GM19397 (cell line): ENCODE measurements around the gene WTAP.
"Not testable (repeated sequence)": the region's sequence is repeated elsewhere in the genome, so short reads cannot be mapped to it uniquely, and the experiment has no call there.

Experiments
- ATAC-seq: cut with Tn5 transposase; IDR thresholded peaks from one replicate; pipeline ENCODE4 v1.9.1; 2021; ENCODE audit warnings: mild to moderate bottlenecking, moderate library complexity; ENCODE audit not compliant: unreplicated experiment

WTAP gene

GRCh38 chr6:159761129-159761872 is 34.0 kb downstream of the WTAP start:
- ATAC-seq = no peak

GRCh38 chr6:159761873-159762680 is 34.8 kb downstream of the WTAP start, which contains the start of gene ACAT2:
ACAT2 (plus strand) TSS chr6:159762045; CDS start chr6:159762088, 43 bp downstream.
- ATAC-seq = peak; percentile 97

- peak; percentile 5 for ATAC-seq
These were observed 35.5 kb downstream of the WTAP start for GRCh38 chr6:159762681-159763293.

- no peak for ATAC-seq
These were observed 39.6 kb downstream of the WTAP start for GRCh38 chr6:159766906-159767305.

DNA sequence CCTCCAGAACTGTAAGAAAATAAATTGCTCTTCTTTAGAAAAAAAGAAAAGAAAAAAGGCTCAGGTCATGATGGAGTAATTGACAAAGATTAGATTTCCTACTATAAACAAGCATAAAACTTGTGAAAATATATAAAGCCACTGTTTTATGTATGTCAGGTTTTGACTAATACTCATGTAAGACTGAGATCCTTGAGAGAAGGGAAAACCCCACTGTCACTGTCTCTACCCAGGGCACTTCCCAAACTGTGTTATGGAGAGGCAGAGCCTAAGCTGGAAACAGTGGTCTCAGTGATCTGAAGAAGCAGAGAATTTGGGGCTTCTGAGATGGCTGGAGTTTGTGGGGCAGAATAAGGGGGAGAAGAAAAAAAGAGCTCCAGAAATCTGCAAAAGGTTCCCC is 42.2 kb downstream of the WTAP start:
- no peak for ATAC-seq

- ATAC-seq = no peak
These were observed 44.9 kb downstream of the WTAP start for GRCh38 chr6:159772196-159772595.

- ATAC-seq = no peak
These were observed 50.1 kb downstream of the WTAP start for GRCh38 chr6:159777240-159777904.

DNA sequence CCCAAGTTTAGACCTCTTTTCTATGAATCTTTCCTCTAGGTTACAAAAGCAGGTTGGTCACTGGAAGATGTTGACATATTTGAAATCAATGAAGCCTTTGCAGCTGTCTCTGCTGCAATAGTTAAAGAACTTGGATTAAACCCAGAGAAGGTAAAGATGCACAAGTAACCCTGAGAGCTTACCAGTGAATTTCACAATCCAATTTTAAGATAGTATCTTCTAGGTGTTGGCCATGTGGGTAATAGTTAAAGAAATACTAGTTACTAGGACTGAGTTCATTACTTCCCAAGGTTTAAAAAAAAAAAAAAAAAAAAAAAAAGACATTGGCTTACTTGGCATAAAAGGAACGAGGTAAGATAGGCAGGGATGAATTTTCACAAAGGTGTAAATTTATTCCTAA is 50.8 kb downstream of the WTAP start:
- ATAC-seq = no peak

GRCh38 chr6:159778542-159779103 is 51.3 kb downstream of the WTAP start:
- ATAC-seq = no peak

- ATAC-seq = no peak
These were observed 61.0 kb downstream of the WTAP start for GRCh38 chr6:159788276-159788675.

DNA sequence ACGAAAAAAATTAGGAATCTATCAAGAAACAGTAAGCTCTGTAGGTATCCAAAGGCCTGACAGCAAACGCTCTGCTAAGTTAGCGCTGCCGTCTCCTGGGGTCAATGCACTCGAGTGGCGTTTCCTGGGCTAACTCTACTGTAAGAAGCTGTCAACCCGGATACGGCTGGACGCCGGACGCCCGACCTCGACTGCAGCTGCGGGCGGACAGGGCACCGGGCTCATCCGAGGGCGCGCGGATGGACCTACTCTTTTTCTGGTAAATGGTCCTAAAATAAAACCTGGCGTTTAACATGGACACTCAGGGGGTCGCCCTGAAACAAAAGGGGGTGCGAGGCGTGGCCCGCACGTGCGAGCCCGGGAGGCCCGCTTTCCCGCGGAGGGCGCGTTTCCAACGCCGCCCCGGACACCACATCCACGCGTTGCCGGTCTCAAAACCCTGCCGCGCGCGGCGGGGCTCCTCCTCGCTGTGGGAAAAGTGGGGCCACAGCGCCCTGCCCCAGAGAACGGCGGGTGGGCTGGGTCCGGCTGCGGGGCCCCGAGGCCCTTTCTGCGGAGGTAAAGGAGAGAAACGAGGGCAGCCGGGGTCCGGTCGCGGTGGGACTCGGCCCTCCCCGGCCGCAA is 61.6 kb downstream of the WTAP start:
- ATAC-seq = peak; percentile 0

DNA sequence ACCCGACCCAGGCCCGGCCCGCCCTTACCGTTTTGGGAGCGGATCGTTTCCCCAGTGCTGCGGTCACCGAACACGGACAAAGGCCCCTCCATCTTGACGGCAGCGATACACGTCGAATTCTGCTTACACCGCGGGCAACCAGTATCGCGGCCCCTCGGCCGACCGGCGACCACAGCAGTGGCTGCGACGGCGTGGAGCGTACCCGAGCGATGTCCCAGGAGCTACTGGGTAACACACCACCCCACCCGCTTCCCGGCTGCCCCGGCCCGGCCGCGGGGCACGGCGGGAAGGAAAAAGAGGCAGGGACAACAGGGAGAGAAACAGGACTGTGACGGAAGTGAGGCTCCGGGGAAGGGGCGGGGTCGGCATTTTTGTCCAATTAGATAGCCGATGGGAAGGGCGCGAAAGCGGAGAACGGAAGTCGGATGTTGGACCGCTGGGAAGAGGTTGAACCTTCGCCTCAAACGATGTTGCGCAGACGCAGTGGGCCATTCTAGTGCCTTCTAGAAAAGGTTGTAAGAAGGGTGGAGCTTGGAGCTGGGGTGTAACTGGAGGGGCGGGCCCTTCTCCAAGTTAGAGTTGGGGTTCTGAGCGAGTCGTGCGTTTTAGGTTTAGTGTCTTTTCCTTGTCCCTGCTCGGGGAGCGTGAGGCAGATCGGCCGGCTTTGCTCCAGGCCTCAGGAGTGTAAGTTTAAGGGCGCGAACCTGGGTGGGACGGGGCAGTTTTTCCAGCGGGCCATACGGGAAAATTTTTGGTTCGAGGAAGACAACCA is 62.3 kb downstream of the WTAP start, which contains the start of gene TCP1:
Gene TCP1 (minus strand): TSS at position 226 of the 772 bp plus-strand sequence. CDS start 134 bp downstream, at position 92.
- peak; percentile 75 for ATAC-seq

DNA sequence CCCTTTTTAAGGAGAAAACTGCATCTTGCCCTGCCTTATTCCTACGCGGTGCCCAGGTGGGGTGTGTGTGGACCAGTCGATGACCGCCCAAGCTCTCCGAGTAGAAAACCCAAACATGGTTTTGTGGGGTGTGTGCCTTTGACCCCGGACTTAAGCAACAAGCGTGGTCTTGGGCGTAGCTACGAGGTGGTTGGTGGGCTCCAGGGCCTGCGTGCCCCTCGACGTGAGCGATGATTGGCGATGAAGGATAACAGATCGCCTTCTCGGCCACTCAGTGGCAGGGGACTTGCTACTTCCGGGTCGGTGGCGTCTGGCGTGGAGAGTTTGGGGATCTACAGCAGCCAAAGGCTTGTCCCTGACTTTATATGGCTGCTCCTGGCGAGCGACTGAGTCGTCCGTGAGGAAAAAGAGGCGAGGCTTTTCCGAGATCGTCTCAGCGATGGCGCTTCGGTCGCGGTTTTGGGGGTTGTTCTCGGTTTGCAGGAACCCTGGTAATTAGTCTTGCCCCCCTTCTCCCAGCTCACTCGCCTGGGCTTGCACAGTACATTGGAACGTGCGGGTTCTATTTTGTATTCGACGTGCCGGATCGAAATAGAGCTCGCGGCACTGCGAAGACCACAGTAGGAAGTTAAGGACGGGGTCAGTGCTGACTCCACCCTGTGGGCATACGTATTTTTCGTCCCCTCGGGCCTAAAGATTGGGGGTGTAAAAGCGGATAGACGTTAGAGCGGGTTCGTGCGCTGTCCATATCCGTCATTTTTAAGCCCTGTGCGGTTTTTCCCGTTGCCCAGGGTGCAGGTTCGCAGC is 63.0 kb downstream of the WTAP start, which contains the start of gene MRPL18:
Gene MRPL18 (plus strand): TSS at position 319 of the 807 bp plus-strand sequence. CDS start 121 bp downstream, at position 440.
- peak; percentile 83 for ATAC-seq

- ATAC-seq = no peak
These were observed 63.8 kb downstream of the WTAP start for GRCh38 chr6:159790956-159791598.

- ATAC-seq = not testable (repeated sequence)
These were observed 67.7 kb downstream of the WTAP start for GRCh38 chr6:159794976-159795375.

GRCh38 chr6:159797554-159797953 is 70.2 kb downstream of the WTAP start:
- no peak for ATAC-seq

- no peak for ATAC-seq
These were observed 73.0 kb downstream of the WTAP start, which contains the start of gene PNLDC1 for GRCh38 chr6:159800141-159800865. PNLDC1 (plus strand) TSS chr6:159800276; CDS start chr6:159800308, 32 bp downstream.
